Loucy (cell line): ENCODE measurements around the gene RBM39.

Experiments used
- CTCF ChIP-seq: fragments of 200-600 bp; sonication (generic); conservative IDR thresholded peaks from 2 replicates; pipeline ENCODE4 v1.5.1; 2014; ENCODE audit warnings: mild to moderate bottlenecking, antibody characterized with exemption, low read length
- EZH2phosphoT487 ChIP-seq: fragments of 200-600 bp; IDR thresholded peaks from 2 replicates; pipeline ENCODE4 v1.6.1; 2018; ENCODE audit warnings: antibody characterized with exemption, mild to moderate bottlenecking, moderate library complexity, borderline replicate concordance

GRCh38 chr20:35731469-35731788 lies 10.6 kb downstream of the RBM39 start:
- TF ChIP-seq EZH2phosphoT487: no peak
- TF ChIP-seq CTCF: no peak
